DND-41 (cell line): ENCODE measurements around the gene PSPC1.
"Not testable (repeated sequence)": the region's sequence is repeated elsewhere in the genome, so short reads cannot be mapped to it uniquely, and the experiment has no call there.

Experiments
- ATAC-seq: fragments of 200-7000 bp; cut with Tn5 transposase; 3 replicates; pipeline ENCODE4 v1.9.1; 2021; ENCODE audit warnings: low read depth; ENCODE audit not compliant: insufficient read depth
- DNase-seq: peaks from one replicate; pipeline ENCODE4 v3.0.0-alpha.2; 2020
- H2AFZ ChIP-seq: 2 replicates; pipeline ENCODE4 v1.6.0; 2012; ENCODE audit warnings: low read depth, low read length
- H3K27ac ChIP-seq: 2 replicates; pipeline ENCODE4 v1.5.1; 2012; ENCODE audit warnings: low read length, inconsistent platforms
- H3K27me3 ChIP-seq: fragments of 200-600 bp; sonication (generic); 2 replicates; pipeline ENCODE4 v1.6.0; 2012; ENCODE audit warnings: low read length, mild to moderate bottlenecking, inconsistent platforms; ENCODE audit not compliant: insufficient read depth, poor library complexity
- H3K36me3 ChIP-seq: 2 replicates; pipeline ENCODE4 v1.5.1; 2012; ENCODE audit warnings: low read length, inconsistent platforms; ENCODE audit not compliant: insufficient read depth
- H3K4me1 ChIP-seq: 2 replicates; pipeline ENCODE4 v1.5.1; 2012; ENCODE audit warnings: mild to moderate bottlenecking, low read length; ENCODE audit not compliant: insufficient read depth
- H3K4me2 ChIP-seq: 2 replicates; pipeline ENCODE4 v1.6.0; 2012; ENCODE audit warnings: mild to moderate bottlenecking, moderate library complexity, low read length, inconsistent platforms; ENCODE audit not compliant: insufficient read depth
- H3K4me3 ChIP-seq, 2 experiments: fragments of 200-600 bp in 1 of 2; shearing (Covaris generic) in 1 of 2; 2 replicates each; pipeline ENCODE4 v1.5.1; 2012 to 2016; ENCODE audit warnings: inconsistent platforms in 2 of 2, low read length in 2 of 2, mild to moderate bottlenecking in 2 of 2, low read depth in 1 of 2, moderate library complexity in 1 of 2
- H3K79me2 ChIP-seq: 2 replicates; pipeline ENCODE4 v1.6.0; 2012; ENCODE audit warnings: low read length, inconsistent platforms; ENCODE audit not compliant: insufficient read depth
- H3K9ac ChIP-seq: 2 replicates; pipeline ENCODE4 v1.6.0; 2012; ENCODE audit warnings: low read depth, mild to moderate bottlenecking, inconsistent platforms, low read length, moderate library complexity
- H3K9me3 ChIP-seq: 2 replicates; pipeline ENCODE4 v1.5.1; 2012; ENCODE audit warnings: low read length, moderate library complexity, mild to moderate bottlenecking, inconsistent platforms; ENCODE audit not compliant: insufficient read depth, severe bottlenecking
- H4K20me1 ChIP-seq: 2 replicates; pipeline ENCODE4 v1.6.0; 2012; ENCODE audit warnings: low read length; ENCODE audit not compliant: insufficient read depth
- CTCF ChIP-seq: IDR thresholded peaks from 2 replicates; pipeline ENCODE4 v1.5.1; 2012; ENCODE audit warnings: borderline replicate concordance, low read length, moderate library complexity, mild to moderate bottlenecking; ENCODE audit not compliant: poor library complexity, severe bottlenecking; ENCODE audit errors: extremely low read depth
- EZH2 ChIP-seq: IDR thresholded peaks from 3 replicates; pipeline ENCODE4 v1.6.1; 2012; ENCODE audit warnings: borderline replicate concordance, low read depth, mild to moderate bottlenecking, moderate library complexity, low read length, inconsistent platforms; ENCODE audit not compliant: severe bottlenecking

Gene PSPC1

GRCh38 chr13:19695829-19696228, 86.9 kb downstream of the PSPC1 start:
- Histone ChIP-seq H2AFZ (no peak overlapping the region), H3K36me3 (peaks cover 35% of the 10 kb centered on the region), H3K4me2 (no peak overlapping the region), H3K4me3 (no peak overlapping the region), H4K20me1 (peaks cover 3% of the 10 kb centered on the region; the same call in 1 of the 2 replicates), H3K27me3 (no peaks in the 10 kb centered on the region), H3K9ac (no peak overlapping the region), H3K9me3 (no peaks in the 10 kb centered on the region), H3K27ac (no peak overlapping the region), H3K79me2 (peaks cover 8% of the 10 kb centered on the region), H3K4me1 (no peaks in the 10 kb centered on the region)
- TF ChIP-seq EZH2 (no peak), CTCF (no peak)
- no peak for ATAC-seq
- DNase-seq: no peak

GRCh38 chr13:19695428-19695827, 87.3 kb downstream of the PSPC1 start:
- H2AFZ ChIP-seq: no peak overlapping the region
- no peak overlapping the region for H3K4me2 ChIP-seq
- H4K20me1 ChIP-seq: peaks cover 3% of the 10 kb centered on the region; the same call in 1 of the 2 replicates
- no peaks in the 10 kb centered on the region for H3K27me3 ChIP-seq
- no peak for TF ChIP-seq EZH2
- no peak for TF ChIP-seq CTCF
- no peaks in the 10 kb centered on the region for H3K4me1 ChIP-seq
- no peak for DNase-seq
- peaks cover 38% of the 10 kb centered on the region for H3K36me3 ChIP-seq
- no peaks in the 10 kb centered on the region for H3K9me3 ChIP-seq
- H3K27ac ChIP-seq: no peak overlapping the region
- H3K79me2 ChIP-seq: peaks cover 8% of the 10 kb centered on the region
- no peak overlapping the region for H3K9ac ChIP-seq
- ATAC-seq: no peak
- H3K4me3 ChIP-seq: no peak overlapping the region

- not testable (repeated sequence) for H3K9me3 ChIP-seq, H3K4me1 ChIP-seq, H4K20me1 ChIP-seq, H3K27me3 ChIP-seq, H3K4me2 ChIP-seq, H2AFZ ChIP-seq, H3K27ac ChIP-seq, DNase-seq, H3K9ac ChIP-seq, H3K4me3 ChIP-seq, H3K79me2 ChIP-seq, ATAC-seq
- H3K36me3 ChIP-seq: peaks cover 34% of the 10 kb centered on the region
Measured at GRCh38 chr13:19691447-19691846, 91.3 kb downstream of the PSPC1 start.

DNA sequence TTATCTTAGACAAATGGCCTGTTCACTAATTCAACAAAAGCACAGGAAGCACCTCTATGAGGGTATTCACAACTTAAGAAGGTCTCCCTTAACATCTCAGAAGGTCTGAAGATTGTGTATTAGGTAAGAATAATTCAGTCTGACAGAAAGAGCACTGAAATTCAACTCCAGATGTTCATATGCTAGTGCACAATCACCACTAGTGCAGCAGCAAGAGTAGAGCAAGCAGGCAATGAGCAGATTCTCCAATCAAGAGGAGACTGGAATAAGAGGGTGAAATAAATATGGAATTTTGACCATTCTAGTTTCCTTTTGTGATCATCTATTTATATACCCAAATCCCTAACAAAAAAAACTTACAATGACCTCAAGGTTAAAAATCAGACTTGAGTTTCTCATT, 97.3 kb downstream of the PSPC1 start:
- H3K36me3 ChIP-seq: peaks cover 28% of the 10 kb centered on the region

More for the DNA sequence above, 97.3 kb downstream of the PSPC1 start:
- Histone ChIP-seq H4K20me1 (0 out of 2 replicates have a peak, but pooled peaks cover 3% of the 10 kb centered on the region), H3K4me3 (no peak overlapping the region), H3K4me1 (no peaks in the 10 kb centered on the region), H3K4me2 (no peak overlapping the region), H3K79me2 (peaks cover 16% of the 10 kb centered on the region), H3K9ac (no peak overlapping the region), H2AFZ (no peak overlapping the region), H3K27ac (no peak overlapping the region), H3K9me3 (no peaks in the 10 kb centered on the region), H3K27me3 (no peaks in the 10 kb centered on the region)
- TF ChIP-seq CTCF (no peak), EZH2 (no peak)
- DNase-seq (no peak), ATAC-seq (no peak)
